GM19328 (cell line): ENCODE measurements around the gene ZFPM1.

Experiments
- ATAC-seq: cut with Tn5 transposase; IDR thresholded peaks from one replicate; pipeline ENCODE4 v1.9.1; 2021; ENCODE audit warnings: mild to moderate bottlenecking, moderate library complexity; ENCODE audit not compliant: unreplicated experiment

ZFPM1 gene

GRCh38 chr16:88448461-88449266 is 4.4 kb upstream of the ZFPM1 start:
- ATAC-seq: no peak

- no peak for ATAC-seq
Observed at GRCh38 chr16:88449267-88449561, 3.9 kb upstream of the ZFPM1 start.

DNA sequence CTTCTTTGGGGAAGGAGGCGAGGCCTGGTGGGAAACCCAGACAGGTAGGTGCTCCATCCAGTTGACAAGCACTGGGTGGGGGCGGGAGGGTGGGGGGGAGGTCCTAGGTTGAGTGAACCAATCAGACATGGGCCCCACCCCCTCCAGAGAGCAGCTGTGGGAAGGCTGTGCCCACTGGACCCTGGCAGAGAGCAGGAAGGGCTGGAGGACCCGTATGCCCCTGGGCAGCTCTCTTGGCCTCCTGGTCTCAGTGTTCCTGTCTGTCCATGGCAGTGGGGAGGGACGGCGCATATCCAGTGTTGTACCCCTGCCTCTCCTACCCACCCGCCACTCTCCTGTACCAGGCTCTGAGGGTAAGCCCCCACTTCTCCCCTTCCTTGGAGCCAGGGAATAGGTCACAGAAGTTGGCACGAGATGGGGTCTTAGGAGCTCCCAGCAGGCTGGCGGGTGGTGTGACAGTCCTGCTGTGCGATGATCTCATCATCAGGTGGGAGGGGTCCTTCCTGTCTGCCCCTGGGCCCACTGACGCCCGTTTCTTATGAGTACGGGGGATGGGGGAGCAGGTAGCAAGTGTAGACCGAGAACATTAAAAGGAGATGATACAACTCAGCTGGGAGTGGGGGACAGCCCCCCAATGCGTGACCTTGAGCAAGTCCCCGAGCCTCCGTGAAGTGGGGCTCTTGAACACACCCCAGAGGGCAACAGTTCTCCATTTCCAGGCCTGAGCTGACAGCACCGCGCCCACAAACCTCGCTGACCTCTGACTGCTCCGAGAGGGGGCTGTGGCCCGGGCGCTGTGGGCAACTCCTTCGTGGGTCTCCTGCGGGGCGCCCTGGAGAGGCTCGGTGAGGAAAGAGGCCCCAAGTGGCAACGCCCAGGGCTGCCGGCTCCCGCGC is 1.2 kb upstream of the ZFPM1 start:
- no peak for ATAC-seq

DNA sequence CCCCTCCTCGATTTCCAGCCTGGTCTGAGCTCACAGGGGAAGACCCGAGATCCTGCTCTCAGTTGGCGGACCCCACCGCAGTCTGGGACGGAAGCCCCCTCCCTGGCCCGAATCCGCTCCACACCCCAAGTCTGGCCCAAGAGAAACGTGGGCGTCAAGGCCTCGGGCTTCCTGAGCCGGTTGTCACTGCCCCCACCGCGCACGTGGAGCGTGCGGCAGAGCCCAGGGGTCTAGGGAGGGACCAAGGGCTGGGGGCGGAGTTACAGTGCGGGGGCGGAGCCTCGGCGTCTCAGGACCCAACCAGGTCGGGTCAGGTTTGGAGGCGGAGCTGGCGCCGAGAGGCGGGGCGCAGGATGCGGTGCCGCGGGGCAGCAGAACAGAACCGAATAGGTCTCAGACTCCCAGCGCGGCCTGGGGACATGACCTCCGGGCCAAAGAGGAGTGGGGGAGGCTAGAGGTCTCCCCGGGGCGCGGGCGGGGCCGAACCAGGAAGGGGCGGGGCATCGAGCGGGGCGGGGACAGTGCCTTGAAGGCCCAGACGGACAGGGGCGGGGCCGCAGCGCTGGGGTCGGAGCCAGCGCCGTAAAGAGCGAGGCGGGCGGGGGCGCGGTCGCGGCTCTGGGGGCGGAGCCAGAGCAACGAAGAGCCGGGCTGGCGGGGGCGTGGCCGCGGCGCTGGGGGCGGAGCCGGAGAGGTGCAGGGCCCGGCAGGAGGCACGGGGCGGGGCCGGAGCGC is 431 bp upstream of the ZFPM1 start:
- peak; percentile 59 for ATAC-seq

- no peak for ATAC-seq
Observed at GRCh38 chr16:88453611-88454522, 787 bp downstream of the ZFPM1 start.

- ATAC-seq: no peak
Observed at GRCh38 chr16:88454523-88454947, 1.5 kb downstream of the ZFPM1 start.

GRCh38 chr16:88455610-88456355 is 2.7 kb downstream of the ZFPM1 start:
- no peak for ATAC-seq

GRCh38 chr16:88456356-88457292 is 3.5 kb downstream of the ZFPM1 start:
- no peak for ATAC-seq

GRCh38 chr16:88458039-88458772 is 5.1 kb downstream of the ZFPM1 start:
- no peak for ATAC-seq

DNA sequence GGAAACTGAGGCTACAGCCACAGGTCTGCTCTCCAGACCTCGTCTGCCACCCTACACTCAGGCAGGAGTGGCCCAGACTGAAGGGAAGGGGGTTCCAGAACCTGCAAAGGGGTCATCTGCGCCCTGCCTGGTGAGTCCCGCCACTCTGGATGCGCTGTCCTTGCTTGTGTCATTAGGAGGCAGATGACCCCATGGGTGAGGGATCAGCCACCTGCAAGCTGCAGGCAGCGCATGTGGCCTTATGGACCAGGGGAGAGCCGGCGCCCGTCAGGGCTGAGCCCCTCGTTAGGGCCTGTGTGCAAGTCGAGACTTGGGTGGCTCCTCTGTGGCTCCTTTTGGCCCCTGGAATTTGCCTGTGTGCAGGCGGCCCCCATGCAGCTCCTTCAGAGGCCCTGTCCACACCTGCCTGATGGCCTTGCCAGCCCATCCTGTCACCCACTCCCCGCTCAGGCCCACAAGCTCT is 5.7 kb downstream of the ZFPM1 start:
- ATAC-seq: no peak

DNA sequence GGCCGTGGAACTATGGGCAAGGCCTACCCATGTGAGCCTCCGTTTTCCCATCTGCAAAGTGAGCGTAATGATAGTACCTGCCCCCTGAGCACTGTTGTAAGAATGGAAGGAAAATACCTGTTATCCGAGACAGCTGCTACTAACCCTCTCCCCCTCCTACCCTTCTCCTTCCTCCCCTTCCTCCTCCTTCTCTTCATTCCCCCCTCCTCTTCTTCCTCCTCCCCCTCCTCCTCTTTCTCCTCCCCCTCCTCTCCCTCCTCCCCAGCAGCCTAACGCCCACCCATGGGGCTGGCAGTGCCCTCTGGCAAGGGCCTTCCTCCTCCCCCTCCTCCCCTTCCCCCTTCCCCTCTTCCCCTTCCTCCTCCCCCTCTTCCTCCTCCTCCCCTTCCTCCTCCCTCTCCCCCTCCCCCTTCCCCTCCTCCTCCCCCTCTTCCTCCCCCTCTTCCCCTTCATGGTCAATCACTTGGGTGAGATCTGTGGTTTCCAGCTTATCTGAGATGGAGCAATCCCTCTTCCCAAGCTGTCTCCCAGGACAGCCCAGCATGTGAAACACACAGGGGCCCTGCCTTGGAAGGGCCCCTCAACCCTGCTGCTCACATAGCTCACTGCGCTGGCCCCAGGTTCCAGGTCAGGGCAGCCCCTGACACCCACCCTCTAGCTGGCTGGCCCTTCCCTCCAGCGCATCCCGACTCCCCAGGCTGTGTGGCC is 6.4 kb downstream of the ZFPM1 start:
- no peak for ATAC-seq

DNA sequence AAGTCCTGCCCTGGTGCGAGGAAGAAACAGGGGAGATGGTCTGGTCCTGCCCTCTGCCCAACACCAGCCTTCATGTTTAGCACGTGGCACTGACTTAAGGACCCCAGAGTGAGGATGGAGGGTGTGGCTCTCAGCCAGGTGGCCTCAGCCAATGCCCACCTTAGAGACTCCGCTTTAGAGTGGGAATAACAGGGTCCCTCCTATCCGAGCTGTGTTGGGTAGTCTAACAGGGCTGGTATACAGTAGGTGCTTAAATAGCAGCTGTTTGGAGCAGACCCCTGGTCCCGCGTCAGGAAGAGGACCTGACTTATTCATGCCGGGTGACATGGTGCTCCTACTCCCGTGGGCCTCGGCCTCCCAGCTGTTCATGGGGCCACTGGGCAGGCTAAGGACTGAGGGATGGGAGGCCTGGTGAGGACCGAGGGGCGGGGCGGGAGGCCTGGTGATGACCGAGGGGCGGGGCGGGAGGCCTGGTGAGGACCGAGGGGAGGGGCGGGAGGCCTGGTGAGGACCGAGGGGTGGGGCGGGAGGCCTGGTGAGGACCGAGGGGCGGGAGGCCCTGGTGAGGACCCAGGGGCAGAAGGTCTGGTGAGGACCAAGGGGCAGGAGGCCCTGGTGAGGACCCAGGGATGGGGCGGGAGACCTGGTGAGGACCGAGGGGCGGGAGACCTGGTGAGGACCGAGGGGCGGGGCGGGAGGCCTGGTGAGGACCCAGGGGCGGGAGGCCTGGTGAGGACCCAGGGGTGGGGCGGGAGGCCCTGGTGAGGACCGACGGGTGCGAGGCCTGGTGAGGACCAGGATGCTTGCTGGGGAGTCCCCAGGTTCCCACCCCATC is 7.6 kb downstream of the ZFPM1 start:
- ATAC-seq: no peak

GRCh38 chr16:88461331-88462269 is 8.5 kb downstream of the ZFPM1 start:
- no peak for ATAC-seq

DNA sequence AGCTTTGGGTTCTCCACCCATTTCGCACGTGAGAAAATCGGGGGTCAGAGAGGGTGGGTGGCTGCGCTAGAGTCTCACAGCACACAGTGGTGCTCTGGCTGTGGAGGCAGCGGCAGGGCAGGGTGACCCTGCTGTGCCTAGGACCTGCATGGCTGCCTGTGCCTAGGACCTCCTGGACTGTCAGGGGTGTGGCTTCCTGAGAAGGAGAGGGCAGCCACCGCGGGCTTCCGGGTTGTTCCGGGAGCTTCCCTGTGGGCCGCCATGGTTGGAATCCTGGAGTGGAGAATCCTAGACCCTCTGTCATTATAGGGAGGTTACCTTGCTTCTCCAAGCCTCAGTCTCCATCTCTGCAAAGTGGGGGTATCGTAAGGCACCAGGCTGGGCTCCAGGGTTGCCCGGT is 9.3 kb downstream of the ZFPM1 start:
- no peak for ATAC-seq

GRCh38 chr16:88463411-88463810 is 10.3 kb downstream of the ZFPM1 start:
- no peak for ATAC-seq
